DND-41 (cell line): ENCODE results near the gene LAMC1.

ENCODE experiments used
- ATAC-seq: fragments of 200-7000 bp; cut with Tn5 transposase; 3 replicates; pipeline ENCODE4 v1.9.1; 2021; ENCODE audit warnings: low read depth; ENCODE audit not compliant: insufficient read depth
- DNase-seq: peaks from one replicate; pipeline ENCODE4 v3.0.0-alpha.2; 2020
- H2AFZ ChIP-seq: 2 replicates; pipeline ENCODE4 v1.6.0; 2012; ENCODE audit warnings: low read depth, low read length
- H3K27ac ChIP-seq: 2 replicates; pipeline ENCODE4 v1.5.1; 2012; ENCODE audit warnings: low read length, inconsistent platforms
- H3K27me3 ChIP-seq: fragments of 200-600 bp; sonication (generic); 2 replicates; pipeline ENCODE4 v1.6.0; 2012; ENCODE audit warnings: low read length, mild to moderate bottlenecking, inconsistent platforms; ENCODE audit not compliant: insufficient read depth, poor library complexity
- H3K36me3 ChIP-seq: 2 replicates; pipeline ENCODE4 v1.5.1; 2012; ENCODE audit warnings: low read length, inconsistent platforms; ENCODE audit not compliant: insufficient read depth
- H3K4me1 ChIP-seq: 2 replicates; pipeline ENCODE4 v1.5.1; 2012; ENCODE audit warnings: mild to moderate bottlenecking, low read length; ENCODE audit not compliant: insufficient read depth
- H3K4me2 ChIP-seq: 2 replicates; pipeline ENCODE4 v1.6.0; 2012; ENCODE audit warnings: mild to moderate bottlenecking, moderate library complexity, low read length, inconsistent platforms; ENCODE audit not compliant: insufficient read depth
- H3K4me3 ChIP-seq, 2 experiments: fragments of 200-600 bp in 1 of 2; shearing (Covaris generic) in 1 of 2; 2 replicates each; pipeline ENCODE4 v1.5.1; 2012 to 2016; ENCODE audit warnings: inconsistent platforms in 2 of 2, low read length in 2 of 2, mild to moderate bottlenecking in 2 of 2, low read depth in 1 of 2, moderate library complexity in 1 of 2
- H3K79me2 ChIP-seq: 2 replicates; pipeline ENCODE4 v1.6.0; 2012; ENCODE audit warnings: low read length, inconsistent platforms; ENCODE audit not compliant: insufficient read depth
- H3K9ac ChIP-seq: 2 replicates; pipeline ENCODE4 v1.6.0; 2012; ENCODE audit warnings: low read depth, mild to moderate bottlenecking, inconsistent platforms, low read length, moderate library complexity
- H3K9me3 ChIP-seq: 2 replicates; pipeline ENCODE4 v1.5.1; 2012; ENCODE audit warnings: low read length, moderate library complexity, mild to moderate bottlenecking, inconsistent platforms; ENCODE audit not compliant: insufficient read depth, severe bottlenecking
- H4K20me1 ChIP-seq: 2 replicates; pipeline ENCODE4 v1.6.0; 2012; ENCODE audit warnings: low read length; ENCODE audit not compliant: insufficient read depth
- EZH2 ChIP-seq: IDR thresholded peaks from 3 replicates; pipeline ENCODE4 v1.6.1; 2012; ENCODE audit warnings: borderline replicate concordance, low read depth, mild to moderate bottlenecking, moderate library complexity, low read length, inconsistent platforms; ENCODE audit not compliant: severe bottlenecking
- TF ChIP-seq, protein P1 (sequence below): IDR thresholded peaks from 2 replicates; pipeline ENCODE4 v1.5.1; 2012; ENCODE audit warnings: borderline replicate concordance, low read length, moderate library complexity, mild to moderate bottlenecking; ENCODE audit not compliant: poor library complexity, severe bottlenecking; ENCODE audit errors: extremely low read depth

LAMC1 gene

DNA sequence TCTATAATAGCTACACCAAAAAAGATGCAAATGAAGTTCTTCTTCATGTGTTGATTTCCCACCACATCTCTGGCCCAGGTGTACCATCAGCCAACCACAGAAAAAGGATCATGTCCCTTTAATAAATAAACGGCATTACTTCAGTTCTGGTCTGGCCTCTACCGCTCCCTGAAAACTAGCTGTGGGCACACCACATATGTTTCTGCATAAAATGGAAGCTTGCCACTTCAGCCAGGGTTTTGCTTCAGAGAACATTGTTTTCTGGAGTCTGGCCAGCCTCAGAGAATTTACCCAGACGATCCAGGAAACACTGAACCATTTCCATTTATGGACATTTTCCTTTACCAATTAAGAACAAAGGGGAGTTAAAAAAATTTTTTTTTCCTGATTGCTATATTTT is 157.0 kb downstream of the LAMC1 start:
- H3K9me3 ChIP-seq = no peaks in the 10 kb centered on the region
- H3K27me3 ChIP-seq = no peaks in the 10 kb centered on the region
- no peak overlapping the region for H3K4me2 ChIP-seq
- ATAC-seq = no peak
- no peak overlapping the region for H2AFZ ChIP-seq
- no peaks in the 10 kb centered on the region for H3K4me1 ChIP-seq
- H3K4me3 ChIP-seq = no peak overlapping the region
- TF ChIP-seq EZH2 = no peak
- TF ChIP-seq, protein P1, sequence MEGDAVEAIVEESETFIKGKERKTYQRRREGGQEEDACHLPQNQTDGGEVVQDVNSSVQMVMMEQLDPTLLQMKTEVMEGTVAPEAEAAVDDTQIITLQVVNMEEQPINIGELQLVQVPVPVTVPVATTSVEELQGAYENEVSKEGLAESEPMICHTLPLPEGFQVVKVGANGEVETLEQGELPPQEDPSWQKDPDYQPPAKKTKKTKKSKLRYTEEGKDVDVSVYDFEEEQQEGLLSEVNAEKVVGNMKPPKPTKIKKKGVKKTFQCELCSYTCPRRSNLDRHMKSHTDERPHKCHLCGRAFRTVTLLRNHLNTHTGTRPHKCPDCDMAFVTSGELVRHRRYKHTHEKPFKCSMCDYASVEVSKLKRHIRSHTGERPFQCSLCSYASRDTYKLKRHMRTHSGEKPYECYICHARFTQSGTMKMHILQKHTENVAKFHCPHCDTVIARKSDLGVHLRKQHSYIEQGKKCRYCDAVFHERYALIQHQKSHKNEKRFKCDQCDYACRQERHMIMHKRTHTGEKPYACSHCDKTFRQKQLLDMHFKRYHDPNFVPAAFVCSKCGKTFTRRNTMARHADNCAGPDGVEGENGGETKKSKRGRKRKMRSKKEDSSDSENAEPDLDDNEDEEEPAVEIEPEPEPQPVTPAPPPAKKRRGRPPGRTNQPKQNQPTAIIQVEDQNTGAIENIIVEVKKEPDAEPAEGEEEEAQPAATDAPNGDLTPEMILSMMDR = no peak
- no peak for DNase-seq
- no peak overlapping the region for H3K27ac ChIP-seq
- H4K20me1 ChIP-seq = no peaks in the 10 kb centered on the region
- H3K36me3 ChIP-seq = no peaks in the 10 kb centered on the region
- no peaks in the 10 kb centered on the region for H3K79me2 ChIP-seq
- no peak overlapping the region for H3K9ac ChIP-seq

- H3K79me2 ChIP-seq = no peaks in the 10 kb centered on the region
- H3K4me1 ChIP-seq = no peaks in the 10 kb centered on the region
- H3K36me3 ChIP-seq = no peaks in the 10 kb centered on the region
- ATAC-seq (no peak), DNase-seq (no peak)
- H3K9me3 ChIP-seq = no peaks in the 10 kb centered on the region
- H3K9ac ChIP-seq = no peak overlapping the region
- H3K4me2 ChIP-seq = no peak overlapping the region
- H3K4me3 ChIP-seq = no peak overlapping the region
- no peak overlapping the region for H2AFZ ChIP-seq
- no peak overlapping the region for H3K27ac ChIP-seq
- TF ChIP-seq, protein P1 = no peak
- TF ChIP-seq EZH2 = no peak
- H3K27me3 ChIP-seq = no peaks in the 10 kb centered on the region
- H4K20me1 ChIP-seq = no peaks in the 10 kb centered on the region
Observed at GRCh38 chr1:183180634-183181056, 157.4 kb downstream of the LAMC1 start.

GRCh38 chr1:183185941-183186490 is 162.8 kb downstream of the LAMC1 start, which contains the start of gene LAMC2:
LAMC2 (plus strand) TSS chr1:183186264; CDS start chr1:183186353, 89 bp downstream.
- Histone ChIP-seq H3K36me3 (no peaks in the 10 kb centered on the region), H3K79me2 (no peaks in the 10 kb centered on the region), H2AFZ (no peak within 1 kb of the TSS), H3K27ac (no peak within 1 kb of the TSS), H3K9me3 (no peaks in the 10 kb centered on the region), H4K20me1 (no peaks in the 10 kb centered on the region), H3K9ac (no peak within 1 kb of the TSS), H3K4me1 (no peaks in the 10 kb centered on the region), H3K4me3 (no peak within 1 kb of the TSS), H3K4me2 (no peak within 1 kb of the TSS), H3K27me3 (no peaks in the 10 kb centered on the region)
- DNase-seq (no peak), ATAC-seq (no peak)
- no peak for TF ChIP-seq EZH2
- TF ChIP-seq, protein P1 = no peak
